Large intestine (tissue), 3 donors: ENCODE data around the gene DGKG. TPM values are rescaled to one million over a fixed set of nuclear protein-coding genes. Genes with fewer than 3 reads are reported as not detected.
A peak's percentile ranks its signal among the peaks of the same experiment; 100 is the strongest.

Experiments used
- DNase-seq, 2 donors: peaks; one replicate each; pipeline versions ENCODE4 v3.0.0 to v3.0.0-alpha.2; 2013
- H3K27ac ChIP-seq: one replicate; pipeline ENCODE4 v1.5.1; 2013; ENCODE audit warnings: low read length
- H3K27me3 ChIP-seq: 2 replicates; pipeline ENCODE4 v1.6.1; 2013; ENCODE audit warnings: low read length; ENCODE audit not compliant: control insufficient read depth, insufficient read depth
- H3K36me3 ChIP-seq: 2 replicates; pipeline ENCODE4 v1.6.1; 2013; ENCODE audit warnings: low read length; ENCODE audit not compliant: control insufficient read depth, insufficient read depth
- H3K4me1 ChIP-seq: one replicate; pipeline ENCODE4 v1.6.1; 2013; ENCODE audit warnings: low read length; ENCODE audit not compliant: control insufficient read depth, insufficient read depth
- H3K4me3 ChIP-seq: one replicate; pipeline ENCODE4 v1.5.1; 2013; ENCODE audit warnings: low read length
- H3K9me3 ChIP-seq: one replicate; pipeline ENCODE4 v1.6.1; 2013; ENCODE audit warnings: mild to moderate bottlenecking, low read depth, low read length, moderate library complexity; ENCODE audit not compliant: control insufficient read depth
- WGBS: methylation state at CpG from one replicate; pipeline ENCODE4 v1.1.5; 2013; ENCODE audit warnings: low lambda C conversion rate; ENCODE audit not compliant: insufficient coverage; 5-methylcytosine and 5-hydroxymethylcytosine counted together
- polyA plus RNA-seq: library from polyadenylated mRNA; unstranded; fragments of 120-200 nt; gene quantifications from one replicate; pipeline ENCODE4 v1.2.1, GENCODE V29; 2013

The DGKG gene
- polyA plus RNA-seq, 1 donor = 4.8 TPM

GRCh38 chr3:186299327-186299726 lies 62.7 kb downstream of the DGKG start:
- Histone ChIP-seq H3K4me1 (no peaks in the 10 kb centered on the region), H3K9me3 (no peaks in the 10 kb centered on the region), H3K36me3 (no peaks in the 10 kb centered on the region), H3K27me3 (peaks cover 16% of the 10 kb centered on the region), H3K27ac (no peak overlapping the region), H3K4me3 (no peak overlapping the region)
- no peak for DNase-seq
- 81% methylated on average over 2 of the region's 4 CpGs for WGBS

- Histone ChIP-seq H3K9me3 (no peaks in the 10 kb centered on the region), H3K4me1 (no peaks in the 10 kb centered on the region), H3K4me3 (no peak overlapping the region), H3K36me3 (no peaks in the 10 kb centered on the region), H3K27ac (no peak overlapping the region), H3K27me3 (peaks cover 12% of the 10 kb centered on the region)
- no peak for DNase-seq
- WGBS = no CpG with 5 or more reads among the region's 2 CpGs
Measured at GRCh38 chr3:186298876-186299275, 63.2 kb downstream of the DGKG start.

- Histone ChIP-seq H3K27me3 (peaks cover 3% of the 10 kb centered on the region), H3K4me1 (no peaks in the 10 kb centered on the region), H3K27ac (no peak overlapping the region), H3K36me3 (no peaks in the 10 kb centered on the region), H3K9me3 (no peaks in the 10 kb centered on the region), H3K4me3 (no peak overlapping the region)
- DNase-seq = no peak
- whole genome bisulfite sequencing = no CpG with 5 or more reads among the region's 2 CpGs
Measured at GRCh38 chr3:186290796-186291195, 71.2 kb downstream of the DGKG start.

- peak overlapping the region; percentile 26 for H3K27ac ChIP-seq
- H3K36me3 ChIP-seq = no peaks in the 10 kb centered on the region
- H3K27me3 ChIP-seq = peaks cover 3% of the 10 kb centered on the region
- H3K9me3 ChIP-seq = no peaks in the 10 kb centered on the region
- H3K4me3 ChIP-seq = no peak overlapping the region
- peak in 1 of 2 donors; percentile 11 for DNase-seq
- H3K4me1 ChIP-seq = no peaks in the 10 kb centered on the region
Measured at GRCh38 chr3:186287711-186288110, 74.3 kb downstream of the DGKG start.

GRCh38 chr3:186286114-186286513 lies 75.9 kb downstream of the DGKG start:
- no peaks in the 10 kb centered on the region for H3K4me1 ChIP-seq
- no peak overlapping the region for H3K27ac ChIP-seq

GRCh38 chr3:186284661-186285060 lies 77.4 kb downstream of the DGKG start:
- DNase-seq = no peak
- Histone ChIP-seq H3K4me3 (no peak overlapping the region), H3K4me1 (no peaks in the 10 kb centered on the region), H3K9me3 (no peaks in the 10 kb centered on the region), H3K27me3 (peaks cover 5% of the 10 kb centered on the region), H3K36me3 (no peaks in the 10 kb centered on the region), H3K27ac (no peak overlapping the region)
- no CpG with 5 or more reads among the region's 6 CpGs for WGBS

More at GRCh38 chr3:186286114-186286513, 75.9 kb downstream of the DGKG start:
- no peaks in the 10 kb centered on the region for H3K36me3 ChIP-seq
- WGBS = no CpG with 5 or more reads among the region's 5 CpGs
- no peak overlapping the region for H3K4me3 ChIP-seq
- no peaks in the 10 kb centered on the region for H3K9me3 ChIP-seq
- DNase-seq = no peak
- H3K27me3 ChIP-seq = peaks cover 6% of the 10 kb centered on the region

- WGBS = 100% methylated on average over 3 of the region's 8 CpGs
Measured at GRCh38 chr3:186284349-186284652, 77.7 kb downstream of the DGKG start.

GRCh38 chr3:186283651-186284348 lies 78.2 kb downstream of the DGKG start:
- no peaks in the 10 kb centered on the region for H3K4me1 ChIP-seq
- H3K36me3 ChIP-seq = no peaks in the 10 kb centered on the region
- no peak overlapping the region for H3K27ac ChIP-seq
- WGBS = 100% methylated on average over 1 of the region's 6 CpGs
- no peak for DNase-seq
- H3K27me3 ChIP-seq = peaks cover 5% of the 10 kb centered on the region
- H3K9me3 ChIP-seq = no peaks in the 10 kb centered on the region
- no peak overlapping the region for H3K4me3 ChIP-seq

More at GRCh38 chr3:186284349-186284652, 77.7 kb downstream of the DGKG start:
- H3K27me3 ChIP-seq = peaks cover 5% of the 10 kb centered on the region
- no peaks in the 10 kb centered on the region for H3K4me1 ChIP-seq
- H3K27ac ChIP-seq = no peak overlapping the region
- no peaks in the 10 kb centered on the region for H3K36me3 ChIP-seq
- no peaks in the 10 kb centered on the region for H3K9me3 ChIP-seq
- no peak overlapping the region for H3K4me3 ChIP-seq
- DNase-seq = no peak

GRCh38 chr3:186283096-186283495 lies 78.9 kb downstream of the DGKG start:
- Histone ChIP-seq H3K27ac (no peak overlapping the region), H3K4me1 (no peaks in the 10 kb centered on the region), H3K36me3 (no peaks in the 10 kb centered on the region), H3K27me3 (peaks cover 6% of the 10 kb centered on the region), H3K4me3 (no peak overlapping the region), H3K9me3 (no peaks in the 10 kb centered on the region)
- whole genome bisulfite sequencing = no CpG with 5 or more reads among the region's 8 CpGs
- DNase-seq = no peak

GRCh38 chr3:186281176-186281575 lies 80.9 kb downstream of the DGKG start:
- no peaks in the 10 kb centered on the region for H3K36me3 ChIP-seq
- no peak overlapping the region for H3K27ac ChIP-seq
- DNase-seq = no peak
- no CpG with 5 or more reads among the region's 2 CpGs for WGBS
- no peaks in the 10 kb centered on the region for H3K9me3 ChIP-seq
- H3K27me3 ChIP-seq = peaks cover 13% of the 10 kb centered on the region
- no peaks in the 10 kb centered on the region for H3K4me1 ChIP-seq
- H3K4me3 ChIP-seq = no peak overlapping the region

- H3K4me1 ChIP-seq = no peaks in the 10 kb centered on the region
- peaks cover 13% of the 10 kb centered on the region for H3K27me3 ChIP-seq
- H3K9me3 ChIP-seq = no peaks in the 10 kb centered on the region
- DNase-seq = no peak
- H3K4me3 ChIP-seq = no peak overlapping the region
- H3K27ac ChIP-seq = no peak overlapping the region
- H3K36me3 ChIP-seq = no peaks in the 10 kb centered on the region
- WGBS = no CpG with 5 or more reads among the region's 3 CpGs
Measured at GRCh38 chr3:186280737-186281136, 81.3 kb downstream of the DGKG start.
